NOMO-1 treated with dmso at 0.1 percent for 144 hours (cell line): ENCODE results near the gene OXSR1.

Experiments used
- DNase-seq: peaks from one replicate; lab custom pipeline; 2025; ENCODE audit not compliant: unreplicated experiment; lab: John Stamatoyannopoulos, UW

The OXSR1 gene

GRCh38 chr3:38297947-38298711 is 132.8 kb downstream of the OXSR1 start:
- DNase-seq: no peak
